SW 1271 (cell line): ENCODE measurements around the gene LPCAT2.

Source experiments
- DNase-seq, 2 experiments: peaks; one replicate each; lab custom pipeline; 2025; lab: John Stamatoyannopoulos, UW

Gene LPCAT2

GRCh38 chr16:55508941-55509931 lies at the start of gene LPCAT2:
LPCAT2 (plus strand) TSS chr16:55509072; CDS start chr16:55509182, 110 bp downstream.
- DNase-seq: peak; percentile 52 to 58

- no peak for DNase-seq
These were observed 46.6 kb upstream of the LPCAT2 start for GRCh38 chr16:55462241-55462640.

- no peak for DNase-seq
These were observed 44.5 kb upstream of the LPCAT2 start for GRCh38 chr16:55464375-55464774.

GRCh38 chr16:55465077-55465896 lies 43.6 kb upstream of the LPCAT2 start:
- peak; percentile 35 to 53 for DNase-seq

- no peak for DNase-seq
These were observed 42.7 kb upstream of the LPCAT2 start for GRCh38 chr16:55466209-55466608.

- no peak for DNase-seq
These were observed 41.0 kb upstream of the LPCAT2 start for GRCh38 chr16:55467898-55468297.

GRCh38 chr16:55468352-55468990 lies 40.4 kb upstream of the LPCAT2 start:
- no peak for DNase-seq

- DNase-seq: no peak
These were observed 38.9 kb upstream of the LPCAT2 start for GRCh38 chr16:55469821-55470532.

GRCh38 chr16:55470533-55471371 lies 38.1 kb upstream of the LPCAT2 start:
- DNase-seq: no peak

GRCh38 chr16:55471448-55472097 lies 37.3 kb upstream of the LPCAT2 start:
- peak in 1 of 2 experiments; percentile 31 for DNase-seq

- no peak for DNase-seq
These were observed 35.3 kb upstream of the LPCAT2 start for GRCh38 chr16:55473587-55473986.

GRCh38 chr16:55474821-55475220 lies 34.1 kb upstream of the LPCAT2 start:
- no peak for DNase-seq

GRCh38 chr16:55475919-55476318 lies 33.0 kb upstream of the LPCAT2 start:
- DNase-seq: no peak

GRCh38 chr16:55476625-55477533 lies 32.0 kb upstream of the LPCAT2 start:
- DNase-seq: no peak

- DNase-seq: no peak
These were observed 31.1 kb upstream of the LPCAT2 start for GRCh38 chr16:55477736-55478135.

- no peak for DNase-seq
These were observed 29.9 kb upstream of the LPCAT2 start, which contains the start of gene MMP2 for GRCh38 chr16:55478827-55479429. MMP2 (plus strand) TSS chr16:55479198; CDS start chr16:55479480, 282 bp downstream.

GRCh38 chr16:55479430-55480140 lies 29.3 kb upstream of the LPCAT2 start:
- DNase-seq: no peak

- no peak for DNase-seq
These were observed 28.6 kb upstream of the LPCAT2 start for GRCh38 chr16:55480228-55480655.
